OCI-LY1 (cell line): ENCODE data around the gene SAG.

Experiments
- H2AFZ ChIP-seq: fragments of 200-600 bp; sonication (generic), shearing (Covaris generic); 2 replicates; pipeline ENCODE4 v1.6.0; 2014; ENCODE audit warnings: antibody characterized with exemption, mild to moderate bottlenecking, low read length
- H3F3A ChIP-seq: fragments of 200-600 bp; sonication (generic), shearing (Covaris generic); 2 replicates; pipeline ENCODE4 v1.6.0; 2014; ENCODE audit warnings: mild to moderate bottlenecking, antibody characterized with exemption, low read length, moderate library complexity; ENCODE audit not compliant: insufficient read depth
- H3K27ac ChIP-seq: fragments of 200-600 bp; sonication (generic); 2 replicates; pipeline ENCODE4 v1.5.1; 2014; ENCODE audit warnings: low read length, mixed run types, mild to moderate bottlenecking, low read depth; ENCODE audit not compliant: poor library complexity, severe bottlenecking
- H3K27me3 ChIP-seq: fragments of 200-600 bp; sonication (generic); 2 replicates; pipeline ENCODE4 v1.6.0; 2014; ENCODE audit warnings: antibody characterized with exemption, mild to moderate bottlenecking, low read length, moderate library complexity; ENCODE audit not compliant: insufficient read depth
- H3K36me3 ChIP-seq: fragments of 200-600 bp; sonication (generic); 2 replicates; pipeline ENCODE4 v1.6.1; 2014; ENCODE audit warnings: mild to moderate bottlenecking, antibody characterized with exemption, low read length, moderate library complexity, mixed read lengths; ENCODE audit not compliant: insufficient read depth
- H3K4me1 ChIP-seq: fragments of 200-600 bp; sonication (generic); 2 replicates; pipeline ENCODE4 v1.5.1; 2014; ENCODE audit warnings: mild to moderate bottlenecking, low read length, moderate library complexity; ENCODE audit not compliant: insufficient read depth, severe bottlenecking
- H3K4me2 ChIP-seq: fragments of 200-600 bp; sonication (generic), shearing (Covaris generic); 2 replicates; pipeline ENCODE4 v1.6.1; 2014; ENCODE audit warnings: low read length
- H3K4me3 ChIP-seq: fragments of 200-600 bp; sonication (generic); 2 replicates; pipeline ENCODE4 v1.5.1; 2014; ENCODE audit warnings: low read length, low read depth, mild to moderate bottlenecking, mixed read lengths; ENCODE audit not compliant: poor library complexity, severe bottlenecking
- H3K79me2 ChIP-seq: fragments of 200-600 bp; shearing (Covaris generic); 2 replicates; pipeline ENCODE4 v1.6.1; 2016; ENCODE audit warnings: mixed run types, low read length, mixed read lengths; ENCODE audit not compliant: insufficient read depth
- H3K9ac ChIP-seq: fragments of 200-600 bp; sonication (generic), shearing (Covaris generic); 2 replicates; pipeline ENCODE4 v1.6.1; 2014; ENCODE audit warnings: mild to moderate bottlenecking, low read length, mixed read lengths
- H3K9me2 ChIP-seq: fragments of 200-600 bp; sonication (generic), shearing (Covaris generic); 2 replicates; pipeline ENCODE4 v1.6.1; 2014; ENCODE audit warnings: low read depth, mild to moderate bottlenecking, low read length, mixed read lengths
- H3K9me3 ChIP-seq: fragments of 200-600 bp; shearing (Covaris generic); 2 replicates; pipeline ENCODE4 v1.6.1; 2014; ENCODE audit warnings: low read length, mixed read lengths
- H4K20me1 ChIP-seq: fragments of 200-600 bp; sonication (generic), shearing (Covaris generic); 2 replicates; pipeline ENCODE4 v1.6.0; 2016; ENCODE audit warnings: mild to moderate bottlenecking, low read length; ENCODE audit not compliant: insufficient read depth
- EZH2 ChIP-seq: fragments of 200-600 bp; sonication (generic), shearing (Covaris generic); IDR thresholded peaks from 2 replicates; pipeline ENCODE4 v1.8.0; 2017; ENCODE audit warnings: borderline replicate concordance, mixed run types, mild to moderate bottlenecking, antibody characterized with exemption, low read length, moderate library complexity, mixed read lengths
- TF ChIP-seq, protein P1 (sequence below): fragments of 200-600 bp; sonication (generic), shearing (Covaris generic); IDR thresholded peaks from 2 replicates; pipeline ENCODE4 v1.5.1; 2017; ENCODE audit warnings: mild to moderate bottlenecking, antibody characterized with exemption, low read length, moderate library complexity, mixed read lengths

Gene SAG

DNA sequence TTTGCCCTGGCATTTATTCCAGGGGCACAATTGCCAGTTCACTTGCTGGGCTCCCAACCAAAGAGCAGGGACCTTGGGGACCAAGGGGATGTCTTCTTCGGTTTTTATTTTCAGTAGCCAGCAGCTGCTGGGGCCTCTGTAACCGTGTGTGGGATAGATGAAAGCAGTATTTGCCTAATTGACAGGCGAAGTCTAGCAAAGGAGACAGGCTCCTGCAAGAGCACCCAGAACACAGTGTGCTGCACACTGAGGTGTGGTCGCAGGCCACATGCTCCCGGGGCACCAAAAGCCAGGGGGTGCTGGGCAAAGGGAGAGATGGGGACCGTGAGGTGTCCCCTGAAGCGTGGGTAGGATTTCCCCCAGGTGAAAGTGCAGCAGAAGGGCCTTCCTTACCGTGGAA lies 5.3 kb downstream of the SAG start:
- Histone ChIP-seq H3K4me3 (no peak overlapping the region), H3K79me2 (no peaks in the 10 kb centered on the region), H3K27me3 (no peaks in the 10 kb centered on the region; the same call in 1 of the 2 replicates), H3K9me3 (no peaks in the 10 kb centered on the region), H3K9me2 (no peaks in the 10 kb centered on the region), H3K4me1 (no peaks in the 10 kb centered on the region), H3K9ac (no peak overlapping the region), H3K27ac (no peak overlapping the region), H3F3A (no peaks in the 10 kb centered on the region), H3K36me3 (no peaks in the 10 kb centered on the region), H3K4me2 (no peak overlapping the region), H2AFZ (no peak overlapping the region), H4K20me1 (no peaks in the 10 kb centered on the region)
- TF ChIP-seq, protein P1, sequence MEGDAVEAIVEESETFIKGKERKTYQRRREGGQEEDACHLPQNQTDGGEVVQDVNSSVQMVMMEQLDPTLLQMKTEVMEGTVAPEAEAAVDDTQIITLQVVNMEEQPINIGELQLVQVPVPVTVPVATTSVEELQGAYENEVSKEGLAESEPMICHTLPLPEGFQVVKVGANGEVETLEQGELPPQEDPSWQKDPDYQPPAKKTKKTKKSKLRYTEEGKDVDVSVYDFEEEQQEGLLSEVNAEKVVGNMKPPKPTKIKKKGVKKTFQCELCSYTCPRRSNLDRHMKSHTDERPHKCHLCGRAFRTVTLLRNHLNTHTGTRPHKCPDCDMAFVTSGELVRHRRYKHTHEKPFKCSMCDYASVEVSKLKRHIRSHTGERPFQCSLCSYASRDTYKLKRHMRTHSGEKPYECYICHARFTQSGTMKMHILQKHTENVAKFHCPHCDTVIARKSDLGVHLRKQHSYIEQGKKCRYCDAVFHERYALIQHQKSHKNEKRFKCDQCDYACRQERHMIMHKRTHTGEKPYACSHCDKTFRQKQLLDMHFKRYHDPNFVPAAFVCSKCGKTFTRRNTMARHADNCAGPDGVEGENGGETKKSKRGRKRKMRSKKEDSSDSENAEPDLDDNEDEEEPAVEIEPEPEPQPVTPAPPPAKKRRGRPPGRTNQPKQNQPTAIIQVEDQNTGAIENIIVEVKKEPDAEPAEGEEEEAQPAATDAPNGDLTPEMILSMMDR, result no peak
- TF ChIP-seq EZH2, result no peak

DNA sequence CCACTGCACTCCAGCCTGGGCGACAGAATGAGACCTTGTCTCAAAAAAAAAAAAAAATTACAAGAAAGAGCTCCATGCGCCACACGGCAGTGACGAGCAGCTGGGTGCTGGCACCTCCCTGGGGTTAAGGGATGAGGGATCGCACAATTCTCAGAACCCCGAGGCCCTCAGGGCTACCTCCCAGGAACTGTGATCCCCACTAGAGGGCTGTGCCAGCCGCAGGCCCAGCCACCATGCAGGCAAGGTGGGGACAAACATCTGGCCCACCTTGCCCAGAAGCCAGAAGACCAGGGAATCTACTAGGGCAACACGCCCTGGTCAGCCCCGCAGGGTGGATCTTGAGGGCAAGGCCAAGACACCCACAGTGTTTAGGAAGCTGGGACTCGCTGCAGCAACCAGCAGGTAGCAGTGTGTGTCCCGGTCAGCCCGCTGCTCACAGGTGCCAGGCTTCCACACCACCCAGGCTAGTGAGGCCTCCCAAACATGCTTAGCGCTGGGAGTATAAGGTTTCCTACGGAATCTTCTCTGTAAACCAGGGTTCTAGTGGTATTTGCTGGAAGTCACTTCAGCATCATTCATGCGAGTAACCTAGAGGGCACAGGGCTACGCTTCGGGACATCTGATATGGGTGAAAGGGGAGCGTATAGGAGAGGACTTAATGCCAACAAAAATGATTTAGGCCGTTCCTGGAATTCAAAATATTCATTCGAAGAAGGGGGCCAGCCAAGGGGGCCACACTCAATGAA lies 6.7 kb downstream of the SAG start:
- H3K27me3 ChIP-seq, result no peaks in the 10 kb centered on the region; the same call in 1 of the 2 replicates
- H3K4me3 ChIP-seq, result no peak overlapping the region
- no peaks in the 10 kb centered on the region for H3K9me2 ChIP-seq
- H3K4me2 ChIP-seq, result no peak overlapping the region
- H3F3A ChIP-seq, result no peaks in the 10 kb centered on the region
- no peaks in the 10 kb centered on the region for H3K9me3 ChIP-seq
- H3K27ac ChIP-seq, result no peak overlapping the region
- no peaks in the 10 kb centered on the region for H4K20me1 ChIP-seq
- TF ChIP-seq, protein P1, result no peak
- TF ChIP-seq EZH2, result no peak
- no peaks in the 10 kb centered on the region for H3K36me3 ChIP-seq
- no peaks in the 10 kb centered on the region for H3K4me1 ChIP-seq
- H2AFZ ChIP-seq, result no peak overlapping the region
- H3K9ac ChIP-seq, result no peak overlapping the region
- no peaks in the 10 kb centered on the region for H3K79me2 ChIP-seq

DNA sequence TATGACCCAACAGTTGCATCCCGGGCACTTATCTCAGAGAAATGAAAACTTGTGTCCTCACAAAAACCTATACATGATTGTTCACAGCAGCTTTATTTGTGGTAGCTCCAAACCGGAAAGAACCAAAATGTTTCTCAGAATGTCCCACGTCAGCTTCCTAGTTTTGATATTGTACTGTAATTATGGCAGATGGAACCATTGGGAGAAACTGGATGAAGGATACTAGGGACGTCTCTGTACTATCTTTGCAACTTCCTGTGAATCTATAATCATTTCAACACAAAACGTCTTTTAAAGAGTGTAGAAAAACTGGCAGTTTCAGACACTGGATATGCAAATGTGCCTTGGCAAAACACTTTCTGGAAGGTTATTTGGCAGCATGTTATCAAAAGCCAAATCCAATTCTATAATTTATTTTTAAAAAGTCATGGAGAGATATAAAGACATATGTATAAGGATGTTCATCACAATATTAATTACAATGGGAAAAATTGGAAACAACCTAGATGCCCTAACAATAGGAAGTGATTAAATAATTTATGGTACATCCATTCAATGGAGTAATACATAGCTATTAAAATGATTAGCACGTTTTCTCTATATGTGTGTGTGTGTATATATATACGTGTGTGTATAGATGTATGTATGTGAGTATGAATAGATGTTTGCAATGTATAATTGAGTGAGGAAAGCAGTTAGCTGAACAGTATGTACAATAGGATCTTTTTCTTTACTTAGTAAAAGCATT lies 9.8 kb downstream of the SAG start:
- H3K9me2 ChIP-seq, result no peaks in the 10 kb centered on the region
- no peak for TF ChIP-seq EZH2
- TF ChIP-seq, protein P1, result no peak
- H3K4me2 ChIP-seq, result no peak overlapping the region
- no peaks in the 10 kb centered on the region for H3K36me3 ChIP-seq
- no peak overlapping the region for H3K4me3 ChIP-seq
- H3K27me3 ChIP-seq, result no peaks in the 10 kb centered on the region; the same call in 1 of the 2 replicates
- no peaks in the 10 kb centered on the region for H3K79me2 ChIP-seq
- H3K27ac ChIP-seq, result no peak overlapping the region
- no peak overlapping the region for H2AFZ ChIP-seq
- peaks cover 13% of the 10 kb centered on the region for H3K4me1 ChIP-seq
- H4K20me1 ChIP-seq, result no peaks in the 10 kb centered on the region
- no peak overlapping the region for H3K9ac ChIP-seq
- no peaks in the 10 kb centered on the region for H3F3A ChIP-seq
- no peaks in the 10 kb centered on the region for H3K9me3 ChIP-seq
